GM19023 (cell line): ENCODE data around the gene PDE11A.
"Not testable (repeated sequence)": the region's sequence is repeated elsewhere in the genome, so short reads cannot be mapped to it uniquely, and the experiment has no call there.

Source experiments
- ATAC-seq: cut with Tn5 transposase; IDR thresholded peaks from one replicate; pipeline ENCODE4 v1.9.1; 2021; ENCODE audit warnings: mild to moderate bottlenecking, moderate library complexity; ENCODE audit not compliant: unreplicated experiment

PDE11A gene

GRCh38 chr2:177887722-177888121 is 184.9 kb downstream of the PDE11A start:
- ATAC-seq, result no peak

GRCh38 chr2:177886824-177887223 is 185.8 kb downstream of the PDE11A start:
- no peak for ATAC-seq

- ATAC-seq, result no peak
Observed at GRCh38 chr2:177885828-177886466, 186.6 kb downstream of the PDE11A start.

GRCh38 chr2:177883177-177883576 is 189.4 kb downstream of the PDE11A start:
- ATAC-seq, result no peak

GRCh38 chr2:177882501-177882900 is 190.1 kb downstream of the PDE11A start:
- ATAC-seq, result no peak

GRCh38 chr2:177881921-177882320 is 190.7 kb downstream of the PDE11A start:
- no peak for ATAC-seq

GRCh38 chr2:177881008-177881747 is 191.4 kb downstream of the PDE11A start:
- ATAC-seq, result no peak

- no peak for ATAC-seq
Observed at GRCh38 chr2:177880285-177880684, 192.3 kb downstream of the PDE11A start.

- no peak for ATAC-seq
Observed at GRCh38 chr2:177876950-177877349, 195.6 kb downstream of the PDE11A start.

GRCh38 chr2:177874686-177875085 is 197.9 kb downstream of the PDE11A start:
- ATAC-seq, result no peak

GRCh38 chr2:177873915-177874314 is 198.7 kb downstream of the PDE11A start:
- ATAC-seq, result no peak

GRCh38 chr2:177872286-177872685 is 200.3 kb downstream of the PDE11A start:
- no peak for ATAC-seq

GRCh38 chr2:177869912-177870311 is 202.7 kb downstream of the PDE11A start:
- ATAC-seq, result no peak

- ATAC-seq, result no peak
Observed at GRCh38 chr2:177869209-177869608, 203.4 kb downstream of the PDE11A start.

- no peak for ATAC-seq
Observed at GRCh38 chr2:177868806-177869205, 203.8 kb downstream of the PDE11A start.

GRCh38 chr2:177857538-177857937 is 215.0 kb downstream of the PDE11A start:
- ATAC-seq, result no peak

- no peak for ATAC-seq
Observed at GRCh38 chr2:177852389-177852788, 220.2 kb downstream of the PDE11A start.

- no peak for ATAC-seq
Observed at GRCh38 chr2:177843188-177843587, 229.4 kb downstream of the PDE11A start.

GRCh38 chr2:177842243-177842642 is 230.3 kb downstream of the PDE11A start:
- ATAC-seq, result no peak

GRCh38 chr2:177835418-177836204 is 237.0 kb downstream of the PDE11A start:
- not testable (repeated sequence) for ATAC-seq

GRCh38 chr2:177832611-177833433 is 239.8 kb downstream of the PDE11A start:
- ATAC-seq, result no peak
